ACC112 (cell line): ENCODE data around the gene USP13.

Source experiments
- H2AFZ ChIP-seq: fragments of 200-600 bp; sonication (generic); one replicate; pipeline ENCODE4 v1.6.0; 2017; ENCODE audit warnings: antibody characterized with exemption, low read length; ENCODE audit not compliant: unreplicated experiment
- H3K27ac ChIP-seq: fragments of 200-600 bp; sonication (generic); 2 replicates; pipeline ENCODE4 v1.5.1; 2014; ENCODE audit warnings: low read depth, mild to moderate bottlenecking, antibody characterized with exemption, low read length, moderate library complexity
- H3K27me3 ChIP-seq: fragments of 200-600 bp; sonication (generic); 2 replicates; pipeline ENCODE4 v1.6.1; 2014; ENCODE audit warnings: mild to moderate bottlenecking, antibody characterized with exemption, low read length, moderate library complexity, mixed read lengths; ENCODE audit not compliant: insufficient read depth
- H3K36me3 ChIP-seq: fragments of 200-600 bp; sonication (generic); 2 replicates; pipeline ENCODE4 v1.6.1; 2016; ENCODE audit warnings: mild to moderate bottlenecking, antibody characterized with exemption, low read length, moderate library complexity, mixed read lengths; ENCODE audit not compliant: insufficient read depth
- H3K4me1 ChIP-seq: fragments of 200-600 bp; sonication (generic); one replicate; pipeline ENCODE4 v1.6.1; 2016; ENCODE audit warnings: low read length, mixed read lengths; ENCODE audit not compliant: insufficient read depth, unreplicated experiment, control insufficient read depth
- H3K4me3 ChIP-seq: fragments of 200-600 bp; sonication (generic); 2 replicates; pipeline ENCODE4 v1.5.1; 2014; ENCODE audit warnings: mild to moderate bottlenecking, low read depth, low read length
- H3K79me2 ChIP-seq: fragments of 200-600 bp; sonication (generic); one replicate; pipeline ENCODE4 v1.6.0; 2016; ENCODE audit warnings: low read length; ENCODE audit not compliant: control insufficient read depth, unreplicated experiment, insufficient read depth

The USP13 gene

GRCh38 chr3:179812096-179812382, 159.2 kb downstream of the USP13 start:
- H3K27ac ChIP-seq: peak overlapping the region; percentile 97
- no peaks in the 10 kb centered on the region for H3K27me3 ChIP-seq
- H3K79me2 ChIP-seq: no peaks in the 10 kb centered on the region
- H3K4me3 ChIP-seq: peak overlapping the region; percentile 58; the same call in 1 of the 2 replicates
- H3K4me1 ChIP-seq: peaks cover 19% of the 10 kb centered on the region
- peak overlapping the region; percentile 52 for H2AFZ ChIP-seq
- no peaks in the 10 kb centered on the region for H3K36me3 ChIP-seq

GRCh38 chr3:179819379-179819778, 166.5 kb downstream of the USP13 start:
- no peak overlapping the region for H2AFZ ChIP-seq
- H3K4me1 ChIP-seq: no peaks in the 10 kb centered on the region
- H3K4me3 ChIP-seq: no peak overlapping the region
- no peaks in the 10 kb centered on the region for H3K36me3 ChIP-seq
- peaks cover 19% of the 10 kb centered on the region for H3K27me3 ChIP-seq
- no peaks in the 10 kb centered on the region for H3K79me2 ChIP-seq
- H3K27ac ChIP-seq: no peak overlapping the region

- H3K27ac ChIP-seq: no peak overlapping the region
- no peaks in the 10 kb centered on the region for H3K4me1 ChIP-seq
Observed at GRCh38 chr3:179822296-179822695, 169.5 kb downstream of the USP13 start.

GRCh38 chr3:179825527-179826246, 172.8 kb downstream of the USP13 start:
- Histone ChIP-seq H2AFZ (no peak overlapping the region), H3K27ac (no peak overlapping the region), H3K27me3 (peaks cover 15% of the 10 kb centered on the region), H3K36me3 (no peaks in the 10 kb centered on the region), H3K4me1 (no peaks in the 10 kb centered on the region), H3K4me3 (no peak overlapping the region), H3K79me2 (no peaks in the 10 kb centered on the region)

More at GRCh38 chr3:179822296-179822695, 169.5 kb downstream of the USP13 start:
- Histone ChIP-seq H3K79me2 (no peaks in the 10 kb centered on the region), H3K36me3 (no peaks in the 10 kb centered on the region), H3K27me3 (peaks cover 29% of the 10 kb centered on the region), H2AFZ (no peak overlapping the region), H3K4me3 (no peak overlapping the region)

- no peaks in the 10 kb centered on the region for H3K79me2 ChIP-seq
- H3K4me1 ChIP-seq: no peaks in the 10 kb centered on the region
- no peak overlapping the region for H3K27ac ChIP-seq
- no peaks in the 10 kb centered on the region for H3K36me3 ChIP-seq
- H2AFZ ChIP-seq: no peak overlapping the region
- no peak overlapping the region for H3K4me3 ChIP-seq
- H3K27me3 ChIP-seq: peaks cover 10% of the 10 kb centered on the region
Observed at GRCh38 chr3:179826247-179826637, 173.4 kb downstream of the USP13 start.

- H3K27ac ChIP-seq: no peak overlapping the region
- no peaks in the 10 kb centered on the region for H3K79me2 ChIP-seq
- no peaks in the 10 kb centered on the region for H3K36me3 ChIP-seq
- H3K27me3 ChIP-seq: peaks cover 10% of the 10 kb centered on the region
- H2AFZ ChIP-seq: no peak overlapping the region
- no peak overlapping the region for H3K4me3 ChIP-seq
- no peaks in the 10 kb centered on the region for H3K4me1 ChIP-seq
Observed at GRCh38 chr3:179828738-179829137, 175.9 kb downstream of the USP13 start.

- H3K4me3 ChIP-seq: no peak overlapping the region
- no peak overlapping the region for H3K27ac ChIP-seq
- no peak overlapping the region for H2AFZ ChIP-seq
- H3K79me2 ChIP-seq: no peaks in the 10 kb centered on the region
- H3K27me3 ChIP-seq: peaks cover 10% of the 10 kb centered on the region
- H3K36me3 ChIP-seq: no peaks in the 10 kb centered on the region
- no peaks in the 10 kb centered on the region for H3K4me1 ChIP-seq
Observed at GRCh38 chr3:179829401-179829800, 176.6 kb downstream of the USP13 start.

- H3K4me3 ChIP-seq: no peak overlapping the region
- H2AFZ ChIP-seq: no peak overlapping the region
- no peaks in the 10 kb centered on the region for H3K36me3 ChIP-seq
- no peak overlapping the region for H3K27ac ChIP-seq
- H3K4me1 ChIP-seq: no peaks in the 10 kb centered on the region
- no peaks in the 10 kb centered on the region for H3K79me2 ChIP-seq
- H3K27me3 ChIP-seq: no peaks in the 10 kb centered on the region; the same call in 1 of the 2 replicates
Observed at GRCh38 chr3:179832333-179832854, 179.6 kb downstream of the USP13 start.

- no peak overlapping the region for H2AFZ ChIP-seq
- H3K36me3 ChIP-seq: no peaks in the 10 kb centered on the region
- H3K79me2 ChIP-seq: no peaks in the 10 kb centered on the region
- no peaks in the 10 kb centered on the region for H3K4me1 ChIP-seq
- H3K27me3 ChIP-seq: no peaks in the 10 kb centered on the region; the same call in 1 of the 2 replicates
- no peak overlapping the region for H3K4me3 ChIP-seq
- H3K27ac ChIP-seq: no peak overlapping the region
Observed at GRCh38 chr3:179833294-179833693, 180.5 kb downstream of the USP13 start.

- Histone ChIP-seq H3K27me3 (no peaks in the 10 kb centered on the region; the same call in 1 of the 2 replicates), H2AFZ (no peak overlapping the region), H3K4me3 (no peak overlapping the region), H3K36me3 (no peaks in the 10 kb centered on the region), H3K27ac (no peak overlapping the region), H3K4me1 (peaks cover 5% of the 10 kb centered on the region), H3K79me2 (no peaks in the 10 kb centered on the region)
Observed at GRCh38 chr3:179837374-179837773, 184.5 kb downstream of the USP13 start.
